ENCODE measurements around the gene CD300C. TPM values are rescaled to one million over a fixed set of nuclear protein-coding genes. Genes with fewer than 3 reads are reported as not detected.

Gene CD300C
- total RNA-seq, 4 donors from 2014 or later: 0.59 to 1.8 (median 1.7) TPM; not detected in 1

GRCh38 chr17:74585711-74586110, 39.8 kb upstream of the CD300C start:
- Histone ChIP-seq H3K4me1 (no peaks in the 10 kb centered on the region), H3K27me3 (no peaks in the 10 kb centered on the region), H3K9me3 (peaks cover 0 to 17% (median 0%) of the 10 kb centered on the region in 4 donors), H3K4me3 (no peak overlapping the region), H3K36me3 (no peaks in the 10 kb centered on the region), H3K27ac (no peak overlapping the region)
- DNase-seq (ENCODE audit: low spot score in 2 of 2): no peak
- no peak for TF ChIP-seq EP300 (IDR thresholded peaks at IDR 0.05)
- no peak for TF ChIP-seq CTCF (IDR thresholded peaks at IDR 0.05)
- TF ChIP-seq POLR2A (IDR thresholded peaks at IDR 0.05): no peak
- 85 to 86% methylated on average over 5 of the region's 5 CpGs for WGBS, 2 donors

- Histone ChIP-seq H3K27ac (no peak overlapping the region), H3K9me3 (peaks cover 0 to 17% (median 0%) of the 10 kb centered on the region in 4 donors), H3K4me3 (no peak overlapping the region), H3K36me3 (no peaks in the 10 kb centered on the region), H3K4me1 (no peaks in the 10 kb centered on the region), H3K27me3 (no peaks in the 10 kb centered on the region)
- DNase-seq (ENCODE audit: low spot score in 2 of 2): no peak
- 65 to 73% methylated on average over 14 of the region's 14 CpGs for WGBS, 2 donors
- TF ChIP-seq EP300 (IDR thresholded peaks at IDR 0.05) (no peak), CTCF (IDR thresholded peaks at IDR 0.05) (no peak), POLR2A (IDR thresholded peaks at IDR 0.05) (no peak)
Observed at GRCh38 chr17:74584292-74585060, 38.6 kb upstream of the CD300C start.

GRCh38 chr17:74582633-74583032, 36.7 kb upstream of the CD300C start:
- DNase-seq (ENCODE audit: low spot score in 2 of 2): no peak
- 73 to 81% methylated on average over 10 of the region's 10 CpGs for WGBS, 2 donors
- Histone ChIP-seq H3K9me3 (peaks cover 0 to 6% (median 0%) of the 10 kb centered on the region in 4 donors), H3K27me3 (no peaks in the 10 kb centered on the region), H3K4me1 (no peaks in the 10 kb centered on the region), H3K36me3 (no peaks in the 10 kb centered on the region), H3K4me3 (no peak overlapping the region), H3K27ac (no peak overlapping the region)
- TF ChIP-seq CTCF (IDR thresholded peaks at IDR 0.05) (no peak), POLR2A (IDR thresholded peaks at IDR 0.05) (no peak), EP300 (IDR thresholded peaks at IDR 0.05) (no peak)

GRCh38 chr17:74579900-74580299, 34.0 kb upstream of the CD300C start:
- TF ChIP-seq POLR2A (IDR thresholded peaks at IDR 0.05) (no peak), EP300 (IDR thresholded peaks at IDR 0.05) (no peak), CTCF (IDR thresholded peaks at IDR 0.05) (no peak)
- no peaks in the 10 kb centered on the region for H3K27me3 ChIP-seq
- H3K9me3 ChIP-seq: peaks cover 0 to 6% (median 0%) of the 10 kb centered on the region in 4 donors
- WGBS, 2 donors: 51 to 54% methylated on average over 7 of the region's 7 CpGs
- no peak overlapping the region for H3K27ac ChIP-seq
- no peak for DNase-seq (ENCODE audit: low spot score in 2 of 2)
- H3K36me3 ChIP-seq: no peaks in the 10 kb centered on the region
- no peak overlapping the region for H3K4me3 ChIP-seq
- no peaks in the 10 kb centered on the region for H3K4me1 ChIP-seq

GRCh38 chr17:74578979-74579378, 33.1 kb upstream of the CD300C start:
- Histone ChIP-seq H3K27me3 (no peaks in the 10 kb centered on the region), H3K4me3 (no peak overlapping the region), H3K4me1 (no peaks in the 10 kb centered on the region), H3K36me3 (no peaks in the 10 kb centered on the region), H3K9me3 (peaks cover 0 to 3% (median 0%) of the 10 kb centered on the region in 4 donors), H3K27ac (no peak overlapping the region)
- no peak for DNase-seq (ENCODE audit: low spot score in 2 of 2)
- WGBS, 2 donors: 81 to 87% methylated on average over 9 of the region's 9 CpGs
- no peak for TF ChIP-seq EP300 (IDR thresholded peaks at IDR 0.05)
- no peak for TF ChIP-seq POLR2A (IDR thresholded peaks at IDR 0.05)
- TF ChIP-seq CTCF (IDR thresholded peaks at IDR 0.05): no peak
